Bronchial epithelial cell (primary cell): ENCODE results near the gene GFER. TPM values are rescaled to one million over a fixed set of nuclear protein-coding genes. Genes with fewer than 3 reads are reported as not detected.
A peak's percentile ranks its signal among the peaks of the same experiment; 100 is the strongest.

ENCODE experiments used
- DNase-seq: peaks from one replicate; pipeline ENCODE4 v3.0.0-alpha.2; 2010; ENCODE audit warnings: low read depth
- FAIRE-seq: peaks from 2 replicates; lab custom pipeline; 2011; peaks lifted over from hg19 to GRCh38; lab: Jason Lieb, UNC
- H3K27me3 ChIP-seq: 2 replicates; pipeline ENCODE4 v1.5.1; 2011; ENCODE audit warnings: low read length; ENCODE audit not compliant: control insufficient read depth, insufficient read depth
- H3K36me3 ChIP-seq: 2 replicates; pipeline ENCODE4 v1.5.1; 2011; ENCODE audit warnings: low read length; ENCODE audit not compliant: control insufficient read depth, insufficient read depth
- H3K4me3 ChIP-seq: 2 replicates; pipeline ENCODE4 v1.5.1; 2011; ENCODE audit warnings: mild to moderate bottlenecking, low read depth, low read length, control low read depth
- total RNA-seq: library from RNA; depleted of rRNA; stranded (reverse); fragments of >200 nt; gene quantifications from 2 replicates; pipeline ENCODE4 v1.2.1, GENCODE V29; 2014
- TF ChIP-seq, protein P1 (sequence below): IDR thresholded peaks from 2 replicates; pipeline ENCODE4 v1.5.1; 2011; ENCODE audit warnings: mild to moderate bottlenecking, moderate library complexity, low read length, control low read depth, inconsistent platforms; ENCODE audit not compliant: insufficient read depth, severe bottlenecking

GFER gene
- total RNA-seq, 1 donor from 2014 or later = 16.1 TPM

DNA sequence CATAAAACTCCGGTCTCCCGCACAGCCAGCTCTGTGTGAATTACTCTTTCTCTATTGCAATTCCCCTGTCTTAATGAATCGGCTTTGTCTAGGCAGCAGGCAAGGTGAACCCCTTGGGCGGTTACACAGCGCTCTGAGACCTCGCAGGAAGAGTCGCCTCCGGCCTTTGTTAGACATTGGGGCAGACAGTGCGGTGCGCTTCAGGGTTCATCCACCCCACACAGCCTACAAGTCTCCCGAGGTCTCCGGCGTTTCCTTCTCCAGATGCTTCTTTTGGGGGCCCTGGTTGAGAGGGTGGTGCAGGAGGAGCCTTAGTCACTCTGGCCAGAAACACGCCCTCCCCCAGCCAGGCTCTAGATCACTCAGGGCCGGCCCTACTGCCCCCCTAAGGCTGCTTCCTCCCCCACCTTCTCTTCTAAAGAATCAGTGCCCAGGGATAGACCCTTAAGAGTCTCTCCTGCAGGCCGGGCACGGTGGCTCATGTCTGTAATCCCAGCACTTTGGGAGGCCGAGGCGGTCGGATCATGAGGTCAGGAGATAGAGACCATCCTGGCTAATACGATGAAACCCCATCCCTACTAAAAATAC, 39.3 kb upstream of the GFER start:
- DNase-seq (no peak), FAIRE-seq (no peak)
- TF ChIP-seq, protein P1, sequence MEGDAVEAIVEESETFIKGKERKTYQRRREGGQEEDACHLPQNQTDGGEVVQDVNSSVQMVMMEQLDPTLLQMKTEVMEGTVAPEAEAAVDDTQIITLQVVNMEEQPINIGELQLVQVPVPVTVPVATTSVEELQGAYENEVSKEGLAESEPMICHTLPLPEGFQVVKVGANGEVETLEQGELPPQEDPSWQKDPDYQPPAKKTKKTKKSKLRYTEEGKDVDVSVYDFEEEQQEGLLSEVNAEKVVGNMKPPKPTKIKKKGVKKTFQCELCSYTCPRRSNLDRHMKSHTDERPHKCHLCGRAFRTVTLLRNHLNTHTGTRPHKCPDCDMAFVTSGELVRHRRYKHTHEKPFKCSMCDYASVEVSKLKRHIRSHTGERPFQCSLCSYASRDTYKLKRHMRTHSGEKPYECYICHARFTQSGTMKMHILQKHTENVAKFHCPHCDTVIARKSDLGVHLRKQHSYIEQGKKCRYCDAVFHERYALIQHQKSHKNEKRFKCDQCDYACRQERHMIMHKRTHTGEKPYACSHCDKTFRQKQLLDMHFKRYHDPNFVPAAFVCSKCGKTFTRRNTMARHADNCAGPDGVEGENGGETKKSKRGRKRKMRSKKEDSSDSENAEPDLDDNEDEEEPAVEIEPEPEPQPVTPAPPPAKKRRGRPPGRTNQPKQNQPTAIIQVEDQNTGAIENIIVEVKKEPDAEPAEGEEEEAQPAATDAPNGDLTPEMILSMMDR = no peak
- no peaks in the 10 kb centered on the region for H3K27me3 ChIP-seq
- no peak overlapping the region for H3K4me3 ChIP-seq
- peaks cover 4% of the 10 kb centered on the region for H3K36me3 ChIP-seq

DNA sequence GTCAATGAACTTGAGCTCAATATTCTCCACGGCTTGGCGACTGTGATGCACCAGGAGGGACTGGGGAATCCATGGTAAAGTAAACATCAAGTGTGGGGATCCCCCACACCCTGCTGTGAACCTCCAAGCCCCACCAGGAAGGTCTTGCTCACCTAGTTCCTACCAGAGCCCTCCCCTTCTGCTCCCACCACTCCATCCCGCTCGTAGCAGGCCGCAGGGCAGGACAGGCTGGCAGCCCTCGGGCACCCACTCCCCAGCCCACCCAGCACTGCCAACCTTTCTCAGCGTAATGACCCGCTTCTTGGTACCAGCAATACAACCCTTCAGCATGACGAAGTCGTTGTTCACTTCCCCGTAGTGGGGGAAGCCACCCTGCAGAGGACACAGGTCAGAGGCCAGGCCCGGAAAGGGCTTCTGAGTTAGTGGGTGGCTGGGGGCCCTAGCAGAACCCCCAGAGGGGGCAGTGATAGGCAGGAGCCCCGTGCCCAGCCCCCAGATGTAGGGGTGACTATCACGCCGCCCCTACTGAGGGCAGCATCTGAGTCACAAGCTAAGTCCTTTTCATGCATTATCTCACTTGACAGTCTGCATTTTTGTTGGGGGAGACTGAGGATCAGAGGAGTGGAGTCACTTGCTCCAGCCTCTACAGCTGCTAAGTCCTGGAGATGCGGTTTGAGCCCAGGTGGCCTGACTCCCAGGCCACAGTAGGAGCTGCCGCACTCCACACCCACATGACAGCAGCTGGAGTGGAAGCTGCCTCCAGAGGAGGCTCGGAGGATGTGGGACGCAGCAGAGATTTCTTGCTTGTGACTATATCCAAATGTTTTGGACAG, 38.2 kb upstream of the GFER start:
- no peaks in the 10 kb centered on the region for H3K27me3 ChIP-seq
- H3K4me3 ChIP-seq = no peak overlapping the region
- FAIRE-seq = no peak
- TF ChIP-seq, protein P1 = no peak
- no peaks in the 10 kb centered on the region for H3K36me3 ChIP-seq
- no peak for DNase-seq

DNA sequence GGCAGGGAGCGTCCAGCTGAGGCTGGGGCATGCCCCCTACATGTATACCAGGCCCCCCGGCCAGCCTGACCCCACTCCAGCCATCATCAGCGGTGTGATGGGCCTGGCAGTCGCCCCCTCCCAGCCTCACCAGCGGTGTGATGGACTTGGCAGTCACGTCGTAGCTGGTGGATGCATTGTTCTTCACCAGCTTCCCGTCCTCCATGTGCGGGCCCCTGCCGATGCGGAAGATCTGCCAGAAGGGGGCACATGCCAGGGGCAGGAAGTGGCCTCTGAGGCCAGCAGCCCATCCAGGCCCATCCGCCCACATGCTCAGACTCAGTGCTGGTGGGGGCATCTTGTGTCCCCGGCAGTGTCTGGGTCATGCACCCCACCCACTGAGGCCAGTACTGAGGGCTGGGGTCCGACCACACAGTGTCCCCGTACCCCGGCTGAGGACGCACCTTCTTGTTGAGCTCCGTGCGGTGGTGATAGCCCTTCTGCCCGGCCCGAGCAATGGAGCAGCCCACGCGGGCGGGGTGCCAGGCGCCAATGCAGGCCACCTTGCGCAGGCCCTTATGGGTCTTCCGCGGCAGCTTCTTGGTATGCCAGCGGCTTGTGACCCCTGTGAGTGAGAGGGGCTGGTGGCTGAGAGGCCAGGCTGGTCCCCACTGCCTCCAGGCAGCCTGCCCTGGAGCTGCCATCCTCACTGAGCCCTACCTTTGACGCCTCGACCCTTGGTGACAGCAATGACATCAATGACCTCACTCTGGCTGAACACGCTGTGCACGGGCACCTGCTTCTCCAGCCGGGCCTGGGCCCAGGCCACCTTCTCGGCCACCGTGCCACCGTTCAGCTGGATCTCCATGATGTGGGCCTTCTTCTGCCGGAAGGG, 37.3 kb upstream of the GFER start:
- Histone ChIP-seq H3K4me3 (no peak overlapping the region), H3K36me3 (no peaks in the 10 kb centered on the region), H3K27me3 (no peaks in the 10 kb centered on the region)
- TF ChIP-seq, protein P1 = no peak
- DNase-seq (no peak), FAIRE-seq (no peak)

DNA sequence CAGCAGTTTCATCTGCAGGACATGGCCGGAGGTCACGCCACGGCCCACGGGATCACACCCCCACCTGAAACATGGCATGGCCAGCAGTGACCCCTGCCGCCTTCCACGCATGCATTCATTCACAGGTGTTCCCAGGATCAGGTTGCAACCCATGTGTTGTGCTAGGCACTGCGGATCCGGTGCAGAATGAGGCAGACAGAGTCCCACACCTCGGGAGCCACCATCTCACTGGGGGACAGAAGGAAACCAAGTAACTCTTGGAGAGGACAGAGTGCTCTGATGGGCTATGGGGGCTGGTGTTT, 36.7 kb upstream of the GFER start:
- Histone ChIP-seq H3K4me3 (no peak overlapping the region), H3K36me3 (no peaks in the 10 kb centered on the region), H3K27me3 (no peaks in the 10 kb centered on the region)
- DNase-seq (no peak), FAIRE-seq (no peak)
- TF ChIP-seq, protein P1 = no peak

DNA sequence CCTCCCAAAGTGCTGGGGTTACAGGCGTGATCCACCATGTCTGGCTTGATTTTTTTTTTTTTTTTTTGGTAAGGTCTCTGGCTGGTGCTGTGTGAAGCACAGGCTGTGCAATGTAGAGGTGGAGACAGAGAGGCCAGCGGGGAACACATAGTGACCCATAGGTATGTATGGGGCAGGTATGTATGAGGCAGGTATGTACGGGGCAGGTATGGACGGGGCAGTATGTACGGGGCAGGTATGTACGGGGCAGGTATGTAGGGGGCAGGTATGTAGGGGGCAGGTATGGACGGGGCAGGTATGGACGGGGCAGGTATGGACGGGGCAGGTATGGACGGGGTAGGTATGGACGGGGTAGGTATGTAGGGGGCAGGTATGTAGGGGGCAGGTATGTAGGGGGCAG, 34.5 kb upstream of the GFER start:
- TF ChIP-seq, protein P1 = no peak
- Histone ChIP-seq H3K4me3 (no peak overlapping the region), H3K36me3 (no peaks in the 10 kb centered on the region), H3K27me3 (no peaks in the 10 kb centered on the region)
- FAIRE-seq (no peak), DNase-seq (peak; percentile 51)
